A673 (cell line): ENCODE results near the gene FCN3. TPM values are rescaled to one million over a fixed set of nuclear protein-coding genes. Genes with fewer than 3 reads are reported as not detected.

Experiments used
- BruUV-seq: library from RNA; stranded (reverse); fragments of 400-500 nt; replicated peaks from 2 replicates; lab custom pipeline; 2021; lab: Mats Ljungman, UMichigan
- CTCF ChIA-PET: fragments of 300-600 bp; sonication (Branson Sonifier 250); formaldehyde crosslinking; loops from one replicate; lab custom pipeline; 2022; ENCODE audit warnings: antibody characterized with exemption; lab: Charles Lee
- POLR2A ChIA-PET: fragments of 300-600 bp; sonication (Branson Sonifier 250); formaldehyde crosslinking; loops from one replicate; lab custom pipeline; 2022; ENCODE audit warnings: antibody characterized with exemption; ENCODE audit not compliant: low non-redundant PET; lab: Charles Lee
- DNase-seq: peaks from one replicate; pipeline ENCODE4 v3.0.0-alpha.2; 2015; ENCODE audit warnings: low spot score
- H3K27ac ChIP-seq: fragments of 200-600 bp; sonication (generic); 2 replicates; pipeline ENCODE4 v1.5.1; 2016; ENCODE audit warnings: mixed run types, low read depth, mild to moderate bottlenecking, mixed read lengths, antibody characterized with exemption, low read length; ENCODE audit not compliant: poor library complexity, severe bottlenecking
- H3K27me3 ChIP-seq: fragments of 200-600 bp; sonication (generic); replicated peaks from 2 replicates; pipeline ENCODE4 v1.6.1; 2017; ENCODE audit warnings: mixed run types, low read depth, mild to moderate bottlenecking, mixed read lengths, antibody characterized with exemption, low read length; ENCODE audit not compliant: insufficient read depth, poor library complexity
- H3K36me3 ChIP-seq: fragments of 200-600 bp; sonication (generic); 2 replicates; pipeline ENCODE4 v1.6.1; 2016; ENCODE audit warnings: mixed run types, mild to moderate bottlenecking, mixed read lengths, antibody characterized with exemption, low read length; ENCODE audit not compliant: insufficient read depth, poor library complexity, severe bottlenecking
- H3K4me1 ChIP-seq: fragments of 200-600 bp; sonication (generic); 2 replicates; pipeline ENCODE4 v1.6.1; 2017; ENCODE audit warnings: mixed run types, mild to moderate bottlenecking, mixed read lengths, antibody characterized with exemption, low read length; ENCODE audit not compliant: insufficient read depth, poor library complexity, severe bottlenecking
- H3K4me3 ChIP-seq: fragments of 200-600 bp; sonication (generic); 2 replicates; pipeline ENCODE4 v1.5.1; 2016; ENCODE audit warnings: low read depth, mixed run types, mild to moderate bottlenecking, mixed read lengths, low read length; ENCODE audit not compliant: poor library complexity, severe bottlenecking
- H3K9me3 ChIP-seq: fragments of 200-600 bp; sonication (generic); 2 replicates; pipeline ENCODE4 v1.6.1; 2016; ENCODE audit warnings: mixed run types, low read depth, mild to moderate bottlenecking, mixed read lengths, antibody characterized with exemption, low read length; ENCODE audit not compliant: poor library complexity, severe bottlenecking
- EZH2 ChIP-seq: fragments of 200-600 bp; sonication (generic); IDR thresholded peaks from 2 replicates; pipeline ENCODE4 v1.6.1; 2017; ENCODE audit warnings: borderline replicate concordance, low read depth, mild to moderate bottlenecking, mixed read lengths, antibody characterized with exemption, low read length; ENCODE audit not compliant: poor library complexity, severe bottlenecking
- intact Hi-C: fragments of 100-400 bp; cut with micrococcal nuclease; formaldehyde crosslinking; loops from one replicate; pipeline ENCODE4 v1.10.0; 2022; ENCODE audit not compliant: unreplicated experiment
- total RNA-seq: library from RNA; stranded (reverse); gene quantifications from 2 replicates; pipeline ENCODE4 v1.2.3, GENCODE V29; 2021
- TF ChIP-seq, protein P1 (sequence below): fragments of 300-800, 200-600 bp; sonication (generic); conservative IDR thresholded peaks from 2 replicates; pipeline ENCODE4 v1.5.1; 2017; ENCODE audit warnings: low read depth, mild to moderate bottlenecking, antibody characterized with exemption, low read length, moderate library complexity, mixed read lengths

Gene FCN3
- total RNA-seq, 1 experiment from 2014 or later: not detected

DNA sequence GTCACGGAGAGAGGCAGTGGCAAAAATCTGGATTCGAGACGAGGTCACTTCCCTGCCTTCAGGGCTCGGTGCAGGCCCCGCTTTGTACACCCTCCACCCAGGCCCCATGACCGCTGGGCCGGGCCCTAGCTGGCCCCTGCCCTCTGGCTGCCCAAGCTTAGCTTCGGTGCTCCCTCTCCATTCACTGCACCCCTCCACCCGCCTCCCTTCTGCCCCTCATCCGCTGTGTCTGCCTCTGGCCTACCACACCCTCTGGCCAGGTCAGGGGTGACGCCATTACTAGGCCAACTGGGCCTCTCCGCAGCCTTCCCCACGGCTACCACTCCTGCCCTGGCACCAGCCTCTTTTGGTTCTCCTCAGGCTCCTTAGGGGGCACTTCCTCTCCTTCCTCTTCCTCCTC lies 9.0 kb upstream of the FCN3 start:
- Histone ChIP-seq H3K9me3 (no peaks in the 10 kb centered on the region), H3K4me1 (no peaks in the 10 kb centered on the region), H3K4me3 (no peak overlapping the region), H3K27ac (no peak overlapping the region), H3K27me3 (no peaks in the 10 kb centered on the region), H3K36me3 (no peaks in the 10 kb centered on the region)
- BruUV-seq: no TSS peak
- intact Hi-C loops: no loop called here
- TF ChIP-seq EZH2: no peak
- TF ChIP-seq, protein P1, sequence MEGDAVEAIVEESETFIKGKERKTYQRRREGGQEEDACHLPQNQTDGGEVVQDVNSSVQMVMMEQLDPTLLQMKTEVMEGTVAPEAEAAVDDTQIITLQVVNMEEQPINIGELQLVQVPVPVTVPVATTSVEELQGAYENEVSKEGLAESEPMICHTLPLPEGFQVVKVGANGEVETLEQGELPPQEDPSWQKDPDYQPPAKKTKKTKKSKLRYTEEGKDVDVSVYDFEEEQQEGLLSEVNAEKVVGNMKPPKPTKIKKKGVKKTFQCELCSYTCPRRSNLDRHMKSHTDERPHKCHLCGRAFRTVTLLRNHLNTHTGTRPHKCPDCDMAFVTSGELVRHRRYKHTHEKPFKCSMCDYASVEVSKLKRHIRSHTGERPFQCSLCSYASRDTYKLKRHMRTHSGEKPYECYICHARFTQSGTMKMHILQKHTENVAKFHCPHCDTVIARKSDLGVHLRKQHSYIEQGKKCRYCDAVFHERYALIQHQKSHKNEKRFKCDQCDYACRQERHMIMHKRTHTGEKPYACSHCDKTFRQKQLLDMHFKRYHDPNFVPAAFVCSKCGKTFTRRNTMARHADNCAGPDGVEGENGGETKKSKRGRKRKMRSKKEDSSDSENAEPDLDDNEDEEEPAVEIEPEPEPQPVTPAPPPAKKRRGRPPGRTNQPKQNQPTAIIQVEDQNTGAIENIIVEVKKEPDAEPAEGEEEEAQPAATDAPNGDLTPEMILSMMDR: no peak
- CTCF ChIA-PET: interaction anchor here (0.5 to 0.6 kb wide), 2 partner anchors 154 to 338 kb away, joined by 3 to 4 read pairs; no protein-coding TSS in a partner anchor
- POLR2A ChIA-PET: interaction anchor here (0.7 kb wide), 1 partner anchor 34 kb away, joined by 6 read pairs; no protein-coding TSS in a partner anchor
- no peak for DNase-seq

DNA sequence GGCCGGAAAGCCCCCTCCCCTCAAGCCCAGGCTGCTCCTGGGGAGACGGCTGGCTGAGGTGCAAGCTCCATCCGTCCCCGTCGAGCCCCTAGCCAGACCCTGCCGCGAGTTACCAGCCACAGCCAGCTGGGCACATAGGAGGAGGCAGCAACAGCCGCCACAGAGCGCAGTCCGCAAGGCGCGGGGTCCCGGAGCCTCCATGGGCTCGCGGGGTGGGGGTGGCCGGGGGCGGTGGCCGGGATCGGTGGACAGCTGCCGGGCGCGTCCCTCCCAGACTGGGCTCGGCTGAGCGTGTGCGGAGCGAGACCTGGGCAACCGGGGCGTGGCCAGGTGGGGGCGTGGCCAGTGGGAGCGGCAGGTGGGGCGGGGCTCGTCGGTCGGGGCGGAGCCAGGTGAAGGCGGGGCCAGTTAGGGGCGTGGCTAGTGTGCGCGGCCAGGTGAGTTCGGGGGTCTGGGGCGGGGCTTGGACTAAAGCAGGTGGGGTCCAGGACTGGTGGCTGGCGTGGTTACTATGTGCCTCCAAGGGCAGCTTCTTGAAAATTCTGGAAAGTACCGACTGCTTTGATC lies 8.5 kb upstream of the FCN3 start, which contains the start of gene CD164L2:
TSS of gene CD164L2 (minus strand) at position 295 of the 567 bp plus-strand sequence. CDS start at position 201, 94 bp downstream.
- ChIA-PET CTCF (no interaction called here), POLR2A (no interaction called here)
- Histone ChIP-seq H3K36me3 (no peaks in the 10 kb centered on the region), H3K4me1 (no peaks in the 10 kb centered on the region), H3K4me3 (no peak within 1 kb of the TSS), H3K27me3 (no peaks in the 10 kb centered on the region), H3K9me3 (no peaks in the 10 kb centered on the region), H3K27ac (no peak within 1 kb of the TSS)
- TF ChIP-seq, protein P1: no peak
- no peak for TF ChIP-seq EZH2
- BruUV-seq: no TSS peak
- intact Hi-C loops: no loop called here
- no peak for DNase-seq

DNA sequence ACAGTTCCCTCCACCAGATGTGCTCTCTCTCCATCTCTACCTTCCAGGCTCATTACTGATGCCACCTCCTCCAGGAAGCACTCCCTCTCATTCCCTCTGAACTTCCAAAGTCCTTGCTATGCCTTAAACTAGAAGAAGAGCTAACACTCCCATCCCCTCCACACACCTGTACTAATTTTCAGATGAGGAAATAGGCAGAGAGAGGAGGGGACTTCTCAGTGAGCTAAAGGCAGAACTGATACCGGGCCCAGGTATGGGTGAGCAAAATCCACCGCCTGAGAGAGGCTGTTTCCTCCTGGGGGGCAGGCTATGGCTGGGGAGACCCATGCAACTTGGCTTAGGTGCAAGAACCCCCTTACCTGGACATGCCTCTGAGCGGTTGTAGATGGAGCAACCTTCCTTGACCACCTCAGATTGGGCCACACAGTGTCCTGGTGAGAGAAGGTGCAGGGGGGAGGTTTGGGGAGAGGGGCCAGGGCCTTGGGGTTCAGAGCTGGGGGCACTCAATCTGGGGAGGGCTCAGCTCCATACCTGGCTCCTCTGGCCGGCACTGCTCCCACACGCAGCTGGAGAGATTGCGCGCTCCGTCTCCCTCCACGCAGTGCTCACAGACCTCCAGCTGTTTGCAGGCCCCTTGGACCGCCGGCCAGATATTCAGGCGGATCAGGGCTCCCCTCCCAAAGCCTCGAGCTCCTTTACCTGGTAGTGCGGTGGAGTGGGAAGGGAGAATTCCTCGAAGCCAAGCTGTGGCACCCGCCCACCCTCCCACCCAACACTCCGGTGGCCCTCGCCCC lies 7.5 kb upstream of the FCN3 start:
- H3K9me3 ChIP-seq: no peaks in the 10 kb centered on the region
- POLR2A ChIA-PET: no interaction called here
- no peak overlapping the region for H3K27ac ChIP-seq
- CTCF ChIA-PET: no interaction called here
- intact Hi-C loops: no loop called here
- no peaks in the 10 kb centered on the region for H3K4me1 ChIP-seq
- H3K36me3 ChIP-seq: no peaks in the 10 kb centered on the region
- H3K27me3 ChIP-seq: no peaks in the 10 kb centered on the region
- no peak for TF ChIP-seq EZH2
- TF ChIP-seq, protein P1: no peak
- H3K4me3 ChIP-seq: no peak overlapping the region
- DNase-seq: no peak
- BruUV-seq: no TSS peak
